ENCODE results near the gene MS4A5. TPM values are rescaled to one million over a fixed set of nuclear protein-coding genes. Genes with fewer than 3 reads are reported as not detected.

Gene MS4A5
- total RNA-seq, 1 donor from 2014 or later, result not detected

GRCh38 chr11:60482361-60482760 lies 53.0 kb downstream of the MS4A5 start:
- H3K27me3 ChIP-seq (ENCODE audit: control insufficient read depth, insufficient read depth, low read length), result no peaks in the 10 kb centered on the region
- no peaks in the 10 kb centered on the region for H3K36me3 ChIP-seq (ENCODE audit: control insufficient read depth, insufficient read depth, low read length)
- no peak for DNase-seq (ENCODE audit: low read depth)
- FAIRE-seq, result no peak
- no peak for TF ChIP-seq CTCF (IDR thresholded peaks at IDR 0.05; ENCODE audit: insufficient read depth, low read length, severe bottlenecking)
- H3K4me3 ChIP-seq (ENCODE audit: low read depth, low read length), result no peak overlapping the region

DNA sequence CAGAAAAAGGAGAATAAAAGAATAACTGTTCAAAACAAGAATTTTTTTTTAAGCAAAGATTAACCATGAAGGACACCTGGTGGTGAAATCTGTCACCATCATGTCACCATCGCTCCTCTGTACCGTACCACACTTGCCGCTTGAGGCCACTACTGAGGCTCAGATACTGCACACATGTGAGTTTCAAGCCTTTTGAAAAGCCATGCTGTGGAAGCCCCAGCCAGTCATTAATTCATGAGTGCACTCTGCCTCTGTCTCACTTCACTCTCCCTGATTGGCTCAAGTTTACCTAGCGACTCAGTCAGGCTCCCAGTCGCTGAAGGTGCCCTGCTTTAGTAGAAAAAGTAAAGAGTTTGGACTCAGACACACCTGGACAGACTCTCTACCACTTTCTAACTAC lies 56.6 kb downstream of the MS4A5 start:
- FAIRE-seq, result peak; percentile 52
- Histone ChIP-seq H3K27me3 (ENCODE audit: control insufficient read depth, insufficient read depth, low read length) (no peaks in the 10 kb centered on the region), H3K36me3 (ENCODE audit: control insufficient read depth, insufficient read depth, low read length) (no peaks in the 10 kb centered on the region), H3K4me3 (ENCODE audit: low read depth, low read length) (no peak overlapping the region)
- TF ChIP-seq CTCF (IDR thresholded peaks at IDR 0.05; ENCODE audit: insufficient read depth, low read length, severe bottlenecking), result peak; percentile 27
- no peak for DNase-seq (ENCODE audit: low read depth)

- FAIRE-seq, result no peak
- H3K4me3 ChIP-seq (ENCODE audit: low read depth, low read length), result no peak within 1 kb of the TSS
- DNase-seq (ENCODE audit: low read depth), result no peak
- H3K36me3 ChIP-seq (ENCODE audit: control insufficient read depth, insufficient read depth, low read length), result no peaks in the 10 kb centered on the region
- TF ChIP-seq CTCF (IDR thresholded peaks at IDR 0.05; ENCODE audit: insufficient read depth, low read length, severe bottlenecking), result no peak
- H3K27me3 ChIP-seq (ENCODE audit: control insufficient read depth, insufficient read depth, low read length), result no peaks in the 10 kb centered on the region
Measured at GRCh38 chr11:60492488-60493009, 63.2 kb downstream of the MS4A5 start, which contains the start of gene MS4A12. Gene MS4A12, plus strand, starts transcription at chr11:60492778. Its CDS starts 4,541 bp downstream, at chr11:60497319.

GRCh38 chr11:60493454-60493853 lies 64.1 kb downstream of the MS4A5 start:
- Histone ChIP-seq H3K27me3 (ENCODE audit: control insufficient read depth, insufficient read depth, low read length) (no peaks in the 10 kb centered on the region), H3K36me3 (ENCODE audit: control insufficient read depth, insufficient read depth, low read length) (no peaks in the 10 kb centered on the region), H3K4me3 (ENCODE audit: low read depth, low read length) (no peak overlapping the region)
- DNase-seq (ENCODE audit: low read depth) (no peak), FAIRE-seq (no peak)
- no peak for TF ChIP-seq CTCF (IDR thresholded peaks at IDR 0.05; ENCODE audit: insufficient read depth, low read length, severe bottlenecking)

Other genes with a start within 250 kb of the MS4A5 start
- gene MS4A6A, start 246.5 kb upstream of the MS4A5 start, total RNA-seq, result not detected in 2 replicates
- not detected in 2 replicates for gene MS4A4E, start 186.4 kb upstream of the MS4A5 start, total RNA-seq
- not detected in 2 replicates for gene MS4A4A, start 148.9 kb upstream of the MS4A5 start, total RNA-seq
- gene MS4A6E, start 102.3 kb upstream of the MS4A5 start, total RNA-seq, result not detected in 2 replicates
- not detected in 2 replicates for gene MS4A7, start 51.0 kb upstream of the MS4A5 start, total RNA-seq
- gene MS4A14, start 33.1 kb upstream of the MS4A5 start, total RNA-seq, result not detected in 2 replicates
- not detected in 2 replicates for gene MS4A1, start 26.3 kb downstream of the MS4A5 start, total RNA-seq
- not detected in 2 replicates for gene MS4A12, start 63.2 kb downstream of the MS4A5 start, total RNA-seq
- gene MS4A13, start 85.8 kb downstream of the MS4A5 start, total RNA-seq, result not detected in 2 replicates

Measured in bronchial epithelial cell (primary cell).